C4-2B (cell line): ENCODE data around the gene COPS6.

Experiments
- H3K27ac ChIP-seq: fragments of 450-650 bp; 2 replicates; pipeline ENCODE4 v1.5.1; 2017
- ZFX ChIP-seq: fragments of 450-650 bp; IDR thresholded peaks from 2 replicates; pipeline ENCODE4 v1.6.1; 2017
- TF ChIP-seq, protein P1 (sequence below): fragments of 450-650 bp; conservative IDR thresholded peaks from 2 replicates; pipeline ENCODE4 v1.5.1; 2017; ENCODE audit warnings: mild to moderate bottlenecking

COPS6 gene

DNA sequence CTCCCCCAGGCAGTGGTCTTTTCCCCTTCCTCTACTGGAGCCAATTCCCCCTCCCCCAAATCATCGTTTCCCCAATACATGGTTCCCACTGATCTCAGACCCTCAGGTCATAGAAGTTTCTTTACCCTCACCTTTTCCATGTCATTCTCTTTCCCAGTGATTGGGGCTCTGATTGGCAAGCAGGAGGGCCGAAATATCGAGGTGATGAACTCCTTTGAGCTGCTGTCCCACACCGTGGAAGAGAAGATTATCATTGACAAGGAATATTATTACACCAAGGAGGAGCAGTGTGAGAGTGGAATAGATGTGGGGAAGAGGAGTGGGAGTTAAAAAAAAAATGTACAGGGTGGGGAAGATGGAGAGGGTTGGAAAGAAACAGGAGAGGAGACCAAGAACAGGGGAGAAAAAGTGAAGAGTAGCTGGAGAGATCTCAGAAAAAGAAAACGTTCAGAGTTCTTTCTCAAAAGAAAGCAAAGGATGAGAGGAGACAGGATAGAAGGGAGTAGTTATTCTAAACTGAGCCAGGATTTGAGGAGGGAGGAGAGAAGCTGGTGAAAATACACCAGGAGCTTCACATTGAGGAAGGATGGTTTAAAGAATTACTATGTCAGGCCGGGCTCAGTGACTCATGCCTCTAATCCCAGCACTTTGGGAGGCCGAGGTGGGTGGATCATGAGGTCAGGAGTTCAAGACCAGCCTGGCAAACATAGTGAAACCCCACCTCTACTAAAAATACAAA is 858 bp downstream of the COPS6 start:
- no peak for TF ChIP-seq ZFX
- TF ChIP-seq, protein P1, sequence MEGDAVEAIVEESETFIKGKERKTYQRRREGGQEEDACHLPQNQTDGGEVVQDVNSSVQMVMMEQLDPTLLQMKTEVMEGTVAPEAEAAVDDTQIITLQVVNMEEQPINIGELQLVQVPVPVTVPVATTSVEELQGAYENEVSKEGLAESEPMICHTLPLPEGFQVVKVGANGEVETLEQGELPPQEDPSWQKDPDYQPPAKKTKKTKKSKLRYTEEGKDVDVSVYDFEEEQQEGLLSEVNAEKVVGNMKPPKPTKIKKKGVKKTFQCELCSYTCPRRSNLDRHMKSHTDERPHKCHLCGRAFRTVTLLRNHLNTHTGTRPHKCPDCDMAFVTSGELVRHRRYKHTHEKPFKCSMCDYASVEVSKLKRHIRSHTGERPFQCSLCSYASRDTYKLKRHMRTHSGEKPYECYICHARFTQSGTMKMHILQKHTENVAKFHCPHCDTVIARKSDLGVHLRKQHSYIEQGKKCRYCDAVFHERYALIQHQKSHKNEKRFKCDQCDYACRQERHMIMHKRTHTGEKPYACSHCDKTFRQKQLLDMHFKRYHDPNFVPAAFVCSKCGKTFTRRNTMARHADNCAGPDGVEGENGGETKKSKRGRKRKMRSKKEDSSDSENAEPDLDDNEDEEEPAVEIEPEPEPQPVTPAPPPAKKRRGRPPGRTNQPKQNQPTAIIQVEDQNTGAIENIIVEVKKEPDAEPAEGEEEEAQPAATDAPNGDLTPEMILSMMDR = no peak
- H3K27ac ChIP-seq = peak overlapping the region; percentile 84

DNA sequence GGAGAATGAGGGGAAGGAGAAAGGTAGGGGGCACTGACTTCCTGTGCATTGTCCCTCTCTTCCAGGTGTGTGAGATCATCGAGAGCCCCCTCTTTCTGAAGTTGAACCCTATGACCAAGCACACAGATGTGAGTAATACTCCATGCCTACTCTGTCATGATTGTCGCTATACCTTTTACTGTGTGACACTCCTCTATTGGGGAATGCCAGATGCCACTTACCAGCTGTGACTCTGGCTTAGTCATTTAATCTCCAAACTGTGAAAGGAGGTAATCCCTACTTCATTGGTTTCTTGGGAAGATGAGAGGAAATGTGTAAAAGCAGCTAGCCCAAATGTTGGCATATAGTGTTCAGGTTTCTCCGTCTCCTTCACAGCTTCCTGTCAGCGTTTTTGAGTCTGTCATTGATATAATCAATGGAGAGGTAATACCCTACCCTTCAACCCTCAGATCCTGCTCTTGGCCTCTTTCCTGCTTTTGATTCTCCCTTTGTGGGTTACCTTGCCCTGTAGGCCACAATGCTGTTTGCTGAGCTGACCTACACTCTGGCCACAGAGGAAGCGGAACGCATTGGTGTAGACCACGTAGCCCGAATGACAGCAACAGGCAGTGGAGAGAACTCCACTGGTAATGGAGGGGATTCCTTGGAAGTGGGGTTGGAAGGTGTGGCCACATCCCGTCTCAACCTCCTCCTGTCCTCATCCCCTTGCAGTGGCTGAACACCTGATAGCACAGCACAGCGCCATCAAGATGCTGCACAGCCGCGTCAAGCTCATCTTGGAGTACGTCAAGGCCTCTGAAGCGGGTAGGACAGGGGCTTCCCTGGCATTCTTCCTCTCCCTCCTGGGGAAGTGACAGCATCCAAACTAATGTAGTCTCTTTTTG is 2.0 kb downstream of the COPS6 start:
- TF ChIP-seq, protein P1 = no peak
- TF ChIP-seq ZFX = no peak
- H3K27ac ChIP-seq = no peak overlapping the region

DNA sequence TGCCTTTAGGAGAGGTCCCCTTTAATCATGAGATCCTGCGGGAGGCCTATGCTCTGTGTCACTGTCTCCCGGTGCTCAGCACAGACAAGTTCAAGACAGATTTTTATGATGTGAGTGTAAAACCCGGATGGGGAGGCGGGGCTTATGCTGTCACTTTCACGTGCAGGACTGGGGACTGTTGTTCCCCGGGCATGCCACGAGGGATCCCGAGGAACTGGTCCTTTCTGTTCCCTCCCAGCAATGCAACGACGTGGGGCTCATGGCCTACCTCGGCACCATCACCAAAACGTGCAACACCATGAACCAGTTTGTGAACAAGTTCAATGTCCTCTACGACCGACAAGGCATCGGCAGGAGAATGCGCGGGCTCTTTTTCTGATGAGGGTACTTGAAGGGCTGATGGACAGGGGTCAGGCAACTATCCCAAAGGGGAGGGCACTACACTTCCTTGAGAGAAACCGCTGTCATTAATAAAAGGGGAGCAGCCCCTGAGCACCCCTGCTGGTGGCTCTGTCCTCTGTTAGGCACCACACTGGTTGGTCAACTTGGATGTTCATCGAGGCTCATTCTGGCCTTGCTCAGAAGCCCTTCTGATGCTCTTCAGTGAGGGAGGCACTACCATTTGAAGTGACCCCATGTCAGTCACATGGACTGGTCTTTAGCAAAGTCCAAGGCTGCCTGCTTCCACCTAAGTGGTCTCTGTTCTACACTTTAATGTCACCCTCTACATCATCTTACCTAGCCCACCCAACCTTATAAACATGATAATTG is 2.8 kb downstream of the COPS6 start:
- no peak for TF ChIP-seq ZFX
- TF ChIP-seq, protein P1 = no peak
- H3K27ac ChIP-seq = no peak overlapping the region

DNA sequence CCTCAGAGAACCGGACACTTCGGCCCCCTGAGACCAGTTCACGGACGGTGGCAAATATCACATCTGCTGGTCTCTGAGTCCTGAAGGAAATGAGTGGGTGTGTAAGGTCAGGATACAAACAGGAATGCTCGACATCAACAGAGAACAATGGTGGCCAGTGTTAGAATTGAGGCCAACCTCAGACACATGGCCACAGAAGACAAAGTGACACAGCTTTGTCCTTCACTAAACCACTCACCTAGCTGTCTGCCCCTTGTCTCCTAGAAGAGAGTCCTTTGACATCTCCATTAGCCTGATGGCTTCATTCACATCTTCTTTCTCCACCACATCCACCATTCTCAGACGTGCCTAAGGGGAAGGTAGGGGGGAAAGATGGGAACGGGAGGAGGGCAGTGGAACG is 4.3 kb downstream of the COPS6 start:
- TF ChIP-seq ZFX = no peak
- TF ChIP-seq, protein P1 = no peak
- no peak overlapping the region for H3K27ac ChIP-seq

DNA sequence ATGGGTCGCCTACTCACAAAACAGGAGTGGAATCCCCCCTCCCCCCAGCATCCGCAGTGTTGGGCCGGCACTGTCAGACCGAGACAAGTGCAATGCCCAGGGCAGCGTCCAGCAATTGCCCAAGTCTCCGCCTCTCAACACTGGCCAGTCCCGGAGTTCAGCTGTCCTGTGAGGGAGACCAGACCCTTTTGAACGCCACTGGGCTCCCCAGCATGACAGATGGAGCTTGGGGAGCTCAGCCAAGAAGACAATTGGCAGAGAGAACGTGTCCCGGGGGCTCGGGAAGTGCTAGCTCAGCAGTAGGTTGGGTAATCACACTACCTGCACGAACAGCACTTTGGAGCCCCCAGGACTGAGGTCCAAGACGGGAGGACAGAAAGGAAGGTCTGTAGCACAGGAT is 4.7 kb downstream of the COPS6 start:
- H3K27ac ChIP-seq = no peak overlapping the region
- TF ChIP-seq, protein P1 = no peak
- no peak for TF ChIP-seq ZFX

DNA sequence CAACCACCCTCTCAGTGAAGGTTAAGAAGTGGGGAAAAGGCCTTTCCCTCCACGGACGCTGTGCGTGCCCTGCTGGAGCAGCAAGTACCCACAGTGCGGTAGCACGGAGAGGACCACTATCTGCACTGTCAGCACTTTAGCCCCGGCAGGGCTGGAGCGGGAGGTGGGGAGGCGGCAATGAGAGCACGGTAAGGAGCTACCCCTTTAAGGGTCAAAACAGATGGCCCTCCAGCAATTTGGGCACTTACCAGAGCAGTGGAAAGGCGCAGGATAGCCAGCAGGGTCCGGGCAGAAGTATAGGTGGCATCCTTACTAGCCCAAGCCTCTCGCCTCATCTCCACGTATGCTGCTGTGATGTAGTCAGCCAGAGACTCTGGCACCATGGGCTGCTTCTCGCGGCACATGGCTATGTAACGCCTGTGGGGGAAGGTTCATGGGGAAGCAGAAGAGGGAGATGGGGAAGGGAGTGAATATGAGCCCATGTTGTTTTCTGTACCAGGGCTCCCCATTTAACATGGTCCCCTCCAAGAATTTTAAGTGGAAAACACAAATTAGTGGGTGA is 5.2 kb downstream of the COPS6 start:
- TF ChIP-seq, protein P1 = no peak
- TF ChIP-seq ZFX = no peak
- H3K27ac ChIP-seq = no peak overlapping the region
